ENCODE measurements around the gene SMYD4.

The SMYD4 gene

DNA sequence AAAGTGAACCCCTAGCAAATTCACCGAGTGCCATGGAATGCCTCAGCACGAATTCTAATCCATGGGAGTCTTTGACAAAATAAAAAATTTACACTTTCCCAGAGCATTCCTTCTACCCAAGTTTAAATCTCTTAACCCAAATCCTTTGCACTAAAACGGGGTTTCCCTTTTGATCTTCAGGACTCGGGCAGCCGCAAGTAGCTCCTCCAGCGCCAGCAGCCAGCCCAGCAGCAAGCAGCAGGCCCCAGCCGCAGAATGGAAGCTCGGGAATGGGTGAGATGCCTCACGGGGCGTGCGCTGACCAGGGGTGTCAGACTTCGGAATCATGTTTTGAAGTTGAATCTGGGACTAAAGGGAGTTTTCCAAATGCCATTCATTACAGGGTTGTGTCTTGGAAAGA is 42.6 kb upstream of the SMYD4 start:
- DNase-seq (ENCODE audit: low read depth), result no peak
- TF ChIP-seq, protein P1, sequence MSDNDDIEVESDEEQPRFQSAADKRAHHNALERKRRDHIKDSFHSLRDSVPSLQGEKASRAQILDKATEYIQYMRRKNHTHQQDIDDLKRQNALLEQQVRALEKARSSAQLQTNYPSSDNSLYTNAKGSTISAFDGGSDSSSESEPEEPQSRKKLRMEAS (IDR thresholded peaks at IDR 0.05; ENCODE audit: low read depth, low read length), result no peak
- no peak for TF ChIP-seq MYC (IDR thresholded peaks at IDR 0.05; ENCODE audit: low read depth, low read length)
- no peak for TF ChIP-seq POLR2A (IDR thresholded peaks at IDR 0.05; ENCODE audit: extremely low read depth, insufficient read length)
- TF ChIP-seq, protein P2, sequence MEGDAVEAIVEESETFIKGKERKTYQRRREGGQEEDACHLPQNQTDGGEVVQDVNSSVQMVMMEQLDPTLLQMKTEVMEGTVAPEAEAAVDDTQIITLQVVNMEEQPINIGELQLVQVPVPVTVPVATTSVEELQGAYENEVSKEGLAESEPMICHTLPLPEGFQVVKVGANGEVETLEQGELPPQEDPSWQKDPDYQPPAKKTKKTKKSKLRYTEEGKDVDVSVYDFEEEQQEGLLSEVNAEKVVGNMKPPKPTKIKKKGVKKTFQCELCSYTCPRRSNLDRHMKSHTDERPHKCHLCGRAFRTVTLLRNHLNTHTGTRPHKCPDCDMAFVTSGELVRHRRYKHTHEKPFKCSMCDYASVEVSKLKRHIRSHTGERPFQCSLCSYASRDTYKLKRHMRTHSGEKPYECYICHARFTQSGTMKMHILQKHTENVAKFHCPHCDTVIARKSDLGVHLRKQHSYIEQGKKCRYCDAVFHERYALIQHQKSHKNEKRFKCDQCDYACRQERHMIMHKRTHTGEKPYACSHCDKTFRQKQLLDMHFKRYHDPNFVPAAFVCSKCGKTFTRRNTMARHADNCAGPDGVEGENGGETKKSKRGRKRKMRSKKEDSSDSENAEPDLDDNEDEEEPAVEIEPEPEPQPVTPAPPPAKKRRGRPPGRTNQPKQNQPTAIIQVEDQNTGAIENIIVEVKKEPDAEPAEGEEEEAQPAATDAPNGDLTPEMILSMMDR (IDR thresholded peaks at IDR 0.05; ENCODE audit: low read depth, low read length), result no peak
- H3K4me3 ChIP-seq (ENCODE audit: low read depth, low read length), result no peak overlapping the region

- no peak for TF ChIP-seq POLR2A (IDR thresholded peaks at IDR 0.05; ENCODE audit: extremely low read depth, insufficient read length)
- TF ChIP-seq MYC (IDR thresholded peaks at IDR 0.05; ENCODE audit: low read depth, low read length), result no peak
- TF ChIP-seq, protein P2 (IDR thresholded peaks at IDR 0.05; ENCODE audit: low read depth, low read length), result no peak
- TF ChIP-seq, protein P1 (IDR thresholded peaks at IDR 0.05; ENCODE audit: low read depth, low read length), result no peak
- no peak overlapping the region for H3K4me3 ChIP-seq (ENCODE audit: low read depth, low read length)
- DNase-seq (ENCODE audit: low read depth), result no peak
Measured at GRCh38 chr17:1871756-1872155, 42.1 kb upstream of the SMYD4 start.

- TF ChIP-seq POLR2A (IDR thresholded peaks at IDR 0.05; ENCODE audit: extremely low read depth, insufficient read length) (no peak), MYC (IDR thresholded peaks at IDR 0.05; ENCODE audit: low read depth, low read length) (no peak)
- TF ChIP-seq, protein P1 (IDR thresholded peaks at IDR 0.05; ENCODE audit: low read depth, low read length), result no peak
- TF ChIP-seq, protein P2 (IDR thresholded peaks at IDR 0.05; ENCODE audit: low read depth, low read length), result no peak
- DNase-seq (ENCODE audit: low read depth), result no peak
- H3K4me3 ChIP-seq (ENCODE audit: low read depth, low read length), result no peak overlapping the region
Measured at GRCh38 chr17:1870592-1870991, 40.9 kb upstream of the SMYD4 start.

GRCh38 chr17:1868090-1868489 is 38.4 kb upstream of the SMYD4 start:
- DNase-seq (ENCODE audit: low read depth), result no peak
- TF ChIP-seq POLR2A (IDR thresholded peaks at IDR 0.05; ENCODE audit: extremely low read depth, insufficient read length) (no peak), MYC (IDR thresholded peaks at IDR 0.05; ENCODE audit: low read depth, low read length) (no peak)
- TF ChIP-seq, protein P1 (IDR thresholded peaks at IDR 0.05; ENCODE audit: low read depth, low read length), result no peak
- no peak overlapping the region for H3K4me3 ChIP-seq (ENCODE audit: low read depth, low read length)

DNA sequence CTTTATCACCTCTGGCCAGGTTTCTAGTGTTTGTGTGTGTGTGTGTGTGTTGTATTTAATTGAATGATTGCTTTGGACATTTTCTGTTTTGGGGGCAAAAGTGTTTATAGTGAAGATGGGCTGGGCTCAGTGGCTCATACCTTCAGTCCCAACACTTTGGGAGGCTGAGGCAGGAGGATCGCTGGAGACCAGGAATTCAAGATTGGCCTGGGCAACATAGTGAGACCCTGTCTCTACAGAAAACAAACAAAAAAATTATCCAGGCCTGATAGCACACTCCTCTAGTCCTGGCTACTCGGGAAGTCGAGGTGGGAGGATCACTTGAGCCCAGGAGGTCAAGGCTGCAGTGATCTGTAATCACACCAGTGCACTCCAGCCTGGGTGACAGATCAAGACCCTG is 37.6 kb upstream of the SMYD4 start:
- TF ChIP-seq MYC (IDR thresholded peaks at IDR 0.05; ENCODE audit: low read depth, low read length) (no peak), POLR2A (IDR thresholded peaks at IDR 0.05; ENCODE audit: extremely low read depth, insufficient read length) (no peak)
- TF ChIP-seq, protein P1 (IDR thresholded peaks at IDR 0.05; ENCODE audit: low read depth, low read length), result no peak
- TF ChIP-seq, protein P2 (IDR thresholded peaks at IDR 0.05; ENCODE audit: low read depth, low read length), result no peak
- DNase-seq (ENCODE audit: low read depth), result no peak

DNA sequence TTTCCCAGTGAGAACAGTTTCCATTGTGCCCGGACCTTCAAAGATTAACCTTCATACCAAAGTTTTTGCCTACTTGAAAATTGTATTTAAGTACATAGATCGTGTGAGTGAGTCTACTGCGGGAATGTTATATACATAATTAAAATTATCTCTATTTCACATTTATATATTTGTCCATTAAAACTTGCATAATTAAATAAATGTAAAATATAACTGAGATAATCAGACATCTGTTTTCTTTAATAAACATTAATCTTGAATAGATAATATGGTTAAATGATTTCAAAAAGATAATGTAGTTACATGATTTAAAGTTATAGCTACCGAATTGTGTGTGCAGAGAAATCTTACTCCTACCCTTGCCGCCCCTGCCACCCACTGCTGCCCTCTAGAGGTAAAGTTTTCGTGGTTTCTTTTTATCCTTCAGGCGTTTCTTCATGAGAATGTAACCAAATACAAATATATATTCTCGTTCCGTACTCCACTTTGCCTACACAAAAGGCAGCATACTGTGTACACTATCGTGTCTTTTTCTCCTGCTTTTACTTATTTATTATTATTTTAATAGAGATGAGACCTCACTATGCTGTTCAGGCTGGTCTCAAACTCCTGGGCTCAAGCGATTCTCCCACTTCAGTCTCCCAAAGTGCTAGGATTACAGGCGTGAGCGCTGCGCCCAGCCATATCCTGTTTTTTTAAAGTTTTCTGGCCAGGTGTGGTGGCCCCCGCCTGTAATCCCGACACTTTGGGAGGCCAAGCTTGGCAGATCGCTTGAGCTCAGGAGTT is 35.7 kb upstream of the SMYD4 start:
- peak; percentile 39 for DNase-seq (ENCODE audit: low read depth)
- no peak overlapping the region for H3K4me3 ChIP-seq (ENCODE audit: low read depth, low read length)

More for the DNA sequence above, 37.6 kb upstream of the SMYD4 start:
- no peak overlapping the region for H3K4me3 ChIP-seq (ENCODE audit: low read depth, low read length)

More for the DNA sequence above, 35.7 kb upstream of the SMYD4 start:
- TF ChIP-seq POLR2A (IDR thresholded peaks at IDR 0.05; ENCODE audit: extremely low read depth, insufficient read length), result no peak
- TF ChIP-seq MYC (IDR thresholded peaks at IDR 0.05; ENCODE audit: low read depth, low read length), result no peak
- TF ChIP-seq, protein P2 (IDR thresholded peaks at IDR 0.05; ENCODE audit: low read depth, low read length), result peak; percentile 34
- TF ChIP-seq, protein P1 (IDR thresholded peaks at IDR 0.05; ENCODE audit: low read depth, low read length), result no peak

Measured in NB4 (cell line).